Left kidney (tissue), 2 donors: ENCODE data around the gene MAP1LC3B. TPM values are rescaled to one million over a fixed set of nuclear protein-coding genes. Genes with fewer than 3 reads are reported as not detected.
"Not testable (repeated sequence)": the region's sequence is repeated elsewhere in the genome, so short reads cannot be mapped to it uniquely, and the experiment has no call there.

Experiments used
- DNase-seq: peaks from one replicate; pipeline ENCODE4 v3.0.0-alpha.2; 2013
- polyA plus RNA-seq: library from polyadenylated mRNA; unstranded; fragments of 120-200 nt; gene quantifications from one replicate; pipeline ENCODE4 v1.2.1, GENCODE V29; 2013; ENCODE audit not compliant: insufficient read length

MAP1LC3B gene
- polyA plus RNA-seq, 1 donor: 66.4 TPM

GRCh38 chr16:87379312-87379752, 12.8 kb upstream of the MAP1LC3B start:
- not testable (repeated sequence) for DNase-seq

DNA sequence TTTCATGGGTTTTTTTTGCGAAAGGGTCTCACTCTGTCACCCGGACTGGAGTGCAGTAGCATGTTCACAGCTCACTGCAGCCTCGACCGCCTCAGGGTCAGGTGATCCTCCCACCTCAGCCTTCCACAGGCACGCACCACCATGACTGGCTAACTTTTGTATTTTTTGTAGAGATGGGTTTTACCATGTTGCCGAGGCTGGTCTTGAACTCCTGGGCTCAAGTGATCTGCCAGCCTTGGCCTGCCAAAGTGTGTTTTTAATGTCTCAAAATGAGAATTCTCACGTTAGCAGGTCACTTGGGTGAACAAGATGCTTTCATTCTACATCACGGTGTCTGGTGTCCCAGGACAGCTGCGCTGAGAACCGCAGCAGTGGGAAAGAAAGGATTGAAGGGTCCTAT, 11.7 kb upstream of the MAP1LC3B start:
- DNase-seq: no peak

DNA sequence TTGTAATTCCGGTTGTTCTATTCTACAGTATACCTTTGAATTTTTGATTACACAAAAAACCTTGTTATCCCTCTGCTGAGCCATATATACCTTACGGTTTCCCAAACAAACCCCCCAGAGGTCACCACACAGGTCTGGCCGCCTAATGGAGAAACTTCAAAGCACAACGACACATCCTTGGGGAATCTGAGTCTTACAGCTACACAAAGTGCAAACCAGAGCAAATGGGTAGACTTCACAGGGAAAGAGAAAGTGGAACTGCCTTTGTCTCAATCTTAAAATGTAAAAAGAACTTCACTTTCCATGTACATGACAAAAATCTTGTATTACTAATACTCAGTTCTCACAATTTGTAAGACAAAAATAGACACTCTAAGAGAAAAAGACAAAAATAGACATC, 11.3 kb upstream of the MAP1LC3B start:
- no peak for DNase-seq

DNA sequence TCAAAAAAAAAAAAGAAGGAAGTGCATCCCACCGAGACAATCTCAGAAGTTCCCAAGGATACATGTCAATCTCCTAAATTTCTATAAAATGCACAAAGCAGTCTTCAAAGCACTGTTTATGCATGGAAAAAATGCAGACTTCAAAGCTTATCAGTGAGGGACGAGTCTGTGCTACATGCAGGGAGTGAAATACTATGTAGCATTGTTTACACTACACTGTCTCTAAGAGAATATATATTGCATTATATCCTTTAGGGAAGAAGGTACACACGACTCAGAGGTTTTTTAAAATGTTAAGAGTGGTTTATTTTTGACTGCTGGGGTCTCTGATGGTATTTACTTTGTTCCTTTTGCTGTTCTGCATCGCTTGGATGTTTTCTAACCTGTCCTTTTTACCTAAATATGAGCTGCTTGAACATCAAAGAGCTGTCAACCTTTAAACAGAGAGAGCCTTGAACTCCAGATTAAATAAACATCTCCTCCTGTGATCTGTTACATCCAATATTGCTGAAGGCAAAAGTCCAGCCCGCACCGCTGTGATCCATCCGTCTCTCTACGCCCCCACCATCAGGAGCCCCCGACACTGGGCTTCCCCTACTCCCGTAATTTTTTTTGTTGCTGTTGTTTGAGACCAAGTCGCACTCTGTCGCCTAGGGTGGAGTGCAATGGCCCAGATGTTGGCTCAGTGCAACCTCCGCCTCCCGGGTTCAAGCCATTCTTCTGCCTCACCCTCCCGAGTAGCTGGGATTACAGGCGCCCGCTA, 9.9 kb upstream of the MAP1LC3B start:
- no peak for DNase-seq

DNA sequence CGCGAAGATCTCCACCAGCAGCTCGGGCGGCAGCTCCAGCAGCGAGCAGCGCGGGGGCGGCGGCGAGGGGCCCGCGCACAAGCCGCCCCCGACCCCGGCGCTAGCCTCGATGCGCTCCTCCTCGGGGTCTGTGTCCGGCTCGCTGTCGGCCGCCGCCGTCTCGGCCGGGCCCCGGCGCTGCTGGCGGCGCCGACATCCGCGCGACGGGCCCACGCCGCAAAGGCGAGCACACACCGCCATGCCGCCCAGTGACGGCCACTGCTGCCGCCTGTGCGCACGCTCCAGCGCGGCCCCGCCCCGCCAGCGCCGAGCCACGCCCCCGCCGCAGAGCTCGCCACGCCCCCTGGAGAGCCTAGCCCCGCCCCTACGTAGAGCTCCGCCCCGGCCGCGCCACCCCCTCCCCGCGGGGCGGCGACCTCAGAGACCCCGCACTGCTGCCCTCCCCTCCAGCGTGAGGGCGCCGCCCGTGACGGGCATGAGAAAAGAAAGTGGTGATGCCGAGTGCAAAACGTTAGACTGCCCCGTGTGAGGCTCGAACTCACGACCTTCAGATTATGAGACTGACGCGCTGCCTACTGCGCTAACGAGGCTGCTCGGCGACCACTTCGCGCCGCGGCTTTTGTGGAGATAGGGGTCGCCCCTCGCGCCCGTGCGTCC, 8.5 kb upstream of the MAP1LC3B start, which contains the start of gene FBXO31:
FBXO31 (minus strand) TSS at position 272 of the 657 bp plus-strand sequence; CDS start at position 240, 32 bp downstream.
- peak; percentile 87 for DNase-seq

DNA sequence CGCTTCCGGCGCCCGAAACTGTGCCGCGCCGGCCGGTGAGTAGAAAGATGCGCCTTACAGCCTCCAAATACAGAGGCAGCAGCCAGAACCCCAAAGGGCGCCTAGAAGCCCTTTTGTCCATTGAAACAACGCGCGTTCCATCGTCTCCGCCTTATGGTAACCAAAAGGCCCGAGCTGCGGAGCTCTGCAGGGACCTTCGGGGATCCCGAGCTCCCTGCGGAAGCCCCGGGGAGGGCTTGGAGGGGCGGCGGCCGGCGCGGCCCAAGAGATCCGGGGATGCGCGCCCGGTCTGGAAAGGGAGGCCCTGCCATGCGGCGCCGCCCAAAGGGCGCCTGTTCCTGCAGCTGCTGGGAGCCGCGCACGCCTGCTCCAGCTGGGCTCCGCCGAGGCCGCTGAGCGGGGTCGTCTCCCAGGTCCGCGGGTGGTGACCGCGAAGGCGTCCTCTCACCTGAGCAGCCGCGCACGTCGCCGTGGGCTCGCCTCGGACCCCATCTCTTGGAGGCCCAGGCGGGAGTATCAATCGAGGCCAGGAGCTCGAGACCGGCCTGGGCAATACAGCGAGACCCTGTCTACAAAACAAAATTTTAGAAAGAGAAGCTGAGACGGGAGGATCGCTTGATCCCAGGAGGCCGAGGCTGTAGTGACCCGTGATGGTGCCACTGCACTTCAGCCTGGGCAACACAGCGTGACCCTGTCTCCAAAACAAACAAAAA, 7.8 kb upstream of the MAP1LC3B start:
- no peak for DNase-seq

- not testable (repeated sequence) for DNase-seq
Measured at GRCh38 chr16:87384875-87385167, 7.3 kb upstream of the MAP1LC3B start.

DNA sequence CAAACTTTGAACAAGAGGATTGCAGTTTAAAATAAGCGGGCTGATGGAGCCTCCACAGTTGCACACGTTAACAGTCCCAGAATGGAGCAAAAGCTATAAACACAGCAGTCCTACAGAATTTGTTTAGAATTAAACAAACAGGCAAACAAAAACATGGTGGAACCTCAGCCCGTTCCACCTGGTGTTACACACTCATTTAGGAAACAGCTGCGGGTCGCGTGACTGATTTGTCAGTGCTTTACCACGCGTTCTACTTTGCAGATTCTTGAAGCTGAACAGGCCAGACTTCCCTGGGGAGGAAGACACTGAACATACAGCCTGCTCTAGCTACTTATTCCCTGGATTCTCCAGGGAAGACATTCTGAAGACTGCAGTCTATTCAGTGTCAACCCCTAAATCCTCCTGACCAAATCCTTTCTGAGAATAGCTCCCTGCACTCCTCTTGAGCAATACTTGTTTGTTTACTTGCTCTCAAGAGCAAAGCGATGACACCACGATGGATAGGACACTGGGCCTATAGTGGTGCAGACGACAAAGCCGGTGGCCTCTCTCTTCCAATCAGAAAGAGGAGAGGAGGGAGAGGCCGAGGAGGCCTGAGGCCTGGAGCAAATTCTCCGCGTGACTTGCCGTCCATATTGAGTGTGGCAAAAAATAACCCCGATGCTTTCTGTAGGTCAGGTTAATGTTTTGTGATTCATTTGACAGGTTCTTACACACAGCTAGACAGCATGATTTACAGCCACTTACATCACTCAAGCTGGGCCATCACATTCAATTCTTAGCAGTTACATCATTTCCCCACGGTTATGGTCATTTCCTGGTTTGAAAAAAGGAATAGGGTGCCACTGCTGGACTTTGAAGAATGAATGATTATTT, 4.0 kb upstream of the MAP1LC3B start:
- DNase-seq: peak; percentile 96

DNA sequence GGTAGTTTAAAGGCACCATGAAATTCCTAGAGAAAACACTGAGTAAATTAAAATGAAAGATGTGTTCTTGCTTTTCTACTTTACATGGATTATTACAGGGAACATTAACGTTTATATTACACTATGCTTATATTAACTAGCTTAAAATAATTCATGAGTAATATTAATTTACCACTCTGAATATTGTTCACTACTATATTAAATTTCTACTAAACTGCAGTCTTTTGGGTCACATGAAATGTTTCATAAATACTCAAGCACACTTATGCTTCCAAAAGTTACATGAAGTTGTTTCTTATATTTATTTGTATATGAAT, 3.4 kb upstream of the MAP1LC3B start:
- no peak for DNase-seq

- DNase-seq: no peak
Measured at GRCh38 chr16:87389245-87389644, 2.9 kb upstream of the MAP1LC3B start.

DNA sequence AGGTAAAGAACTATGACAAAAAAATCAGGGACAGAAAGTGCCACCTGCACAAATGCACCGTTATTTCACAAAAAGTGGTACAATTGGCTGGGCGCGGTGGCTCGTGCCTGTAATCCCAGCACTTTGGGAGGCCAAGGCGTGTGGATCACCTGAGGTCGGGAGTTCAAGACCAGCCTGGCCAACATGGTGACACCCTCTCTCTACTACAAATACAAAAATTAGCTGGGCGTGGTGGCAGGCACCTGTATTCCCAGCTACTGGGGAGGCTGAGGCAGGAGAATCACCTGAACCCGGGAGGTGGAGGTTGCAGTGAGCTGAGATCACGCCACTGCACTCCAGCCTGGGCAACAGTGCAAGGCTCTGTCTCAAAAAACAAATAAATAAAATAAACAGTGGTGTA, 2.2 kb upstream of the MAP1LC3B start:
- DNase-seq: not testable (repeated sequence)

- DNase-seq: no peak
Measured at GRCh38 chr16:87390641-87391323, 1.4 kb upstream of the MAP1LC3B start.

- no peak for DNase-seq
Measured at GRCh38 chr16:87391324-87391949, 699 bp upstream of the MAP1LC3B start.

- no peak for DNase-seq
Measured at GRCh38 chr16:87392821-87393679, 914 bp downstream of the MAP1LC3B start.

DNA sequence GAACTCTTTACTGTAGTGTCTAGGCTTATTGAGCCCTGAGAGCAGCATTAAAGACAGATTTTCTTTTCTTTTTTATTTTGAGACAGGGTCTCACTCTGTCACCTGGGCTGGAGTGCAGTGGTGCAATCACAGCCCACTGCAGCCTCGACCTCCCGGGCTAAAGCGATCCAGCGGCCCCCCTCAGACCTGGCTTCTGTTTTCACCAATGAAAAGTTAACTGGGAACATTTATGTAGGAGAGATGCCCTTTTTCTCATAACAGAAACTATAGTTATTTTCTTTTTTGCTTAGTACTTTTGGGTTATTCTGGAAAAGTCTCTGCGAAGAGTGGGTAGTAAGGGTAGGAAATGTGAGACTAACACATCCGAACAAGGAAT, 1.5 kb downstream of the MAP1LC3B start:
- DNase-seq: no peak

DNA sequence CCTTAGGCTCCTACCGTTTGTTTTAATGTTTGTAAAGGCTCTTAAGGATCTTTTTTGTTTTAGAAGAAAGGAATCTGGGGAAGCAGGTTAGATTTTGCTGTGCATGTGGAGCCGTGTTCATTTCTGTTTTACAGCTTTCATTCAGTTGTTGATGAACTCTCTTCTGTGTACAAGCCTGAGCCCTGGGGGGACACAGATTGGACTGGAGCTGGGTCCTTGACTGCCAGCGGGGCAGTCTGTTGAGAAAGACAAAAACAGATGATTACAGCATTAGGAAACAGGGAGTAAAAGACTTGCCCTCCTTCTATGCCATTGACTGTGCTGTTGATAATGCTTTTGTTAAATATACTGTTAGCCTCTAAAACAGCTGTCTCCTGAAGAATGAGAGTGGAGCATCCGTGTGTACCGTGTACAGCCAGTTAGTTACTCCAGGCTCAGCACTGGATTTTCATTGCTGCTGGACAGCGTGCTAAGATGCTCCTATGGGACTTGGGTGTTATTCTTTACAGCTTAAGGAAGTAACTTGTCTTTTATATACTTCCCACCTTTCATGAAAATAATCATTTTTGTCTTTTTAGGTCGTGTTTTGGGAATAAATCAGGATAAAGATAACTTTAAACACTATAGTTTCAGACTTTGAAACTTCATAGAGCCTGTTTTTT, 3.2 kb downstream of the MAP1LC3B start:
- no peak for DNase-seq

DNA sequence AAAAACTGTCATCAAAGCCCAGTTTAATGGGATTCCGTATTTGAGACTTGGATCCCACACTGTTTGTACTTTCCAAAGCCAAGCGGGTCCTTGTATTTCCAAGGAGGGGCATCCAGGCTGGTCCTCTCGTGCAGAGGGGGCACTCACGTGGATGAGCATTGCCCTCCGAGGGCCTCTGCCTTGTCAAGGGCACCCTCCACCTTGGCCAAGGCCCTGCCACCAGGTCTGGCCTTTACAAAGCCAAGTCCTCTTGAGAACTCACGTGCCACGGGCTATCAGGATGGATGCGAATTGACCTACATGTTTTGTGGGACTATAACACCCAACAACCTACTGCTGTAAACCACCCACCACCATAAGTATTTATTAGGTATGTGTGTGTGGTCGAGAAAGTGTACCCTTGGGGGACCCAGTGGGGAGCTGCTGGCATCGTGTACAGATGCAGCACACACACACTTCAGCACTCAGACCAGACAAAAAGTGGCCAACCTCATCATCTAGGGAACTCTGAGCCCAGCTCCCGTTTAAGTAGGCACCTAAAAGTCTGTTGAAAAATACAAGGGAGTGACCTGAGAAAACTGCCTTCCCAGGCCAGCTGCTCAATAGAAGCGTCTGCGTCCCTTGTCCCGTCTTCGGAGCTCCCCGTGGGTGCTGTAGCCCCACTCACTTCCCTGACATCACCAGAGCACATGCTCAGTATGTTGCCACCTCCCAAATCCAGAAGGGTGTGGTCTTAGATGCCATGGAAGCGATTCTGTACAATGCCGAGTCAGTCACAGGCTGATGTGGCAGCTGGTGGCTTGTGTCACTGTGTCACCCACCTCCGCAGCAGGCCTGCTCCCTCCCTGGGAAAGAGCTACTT, 12.9 kb downstream of the MAP1LC3B start:
- no peak for DNase-seq

DNA sequence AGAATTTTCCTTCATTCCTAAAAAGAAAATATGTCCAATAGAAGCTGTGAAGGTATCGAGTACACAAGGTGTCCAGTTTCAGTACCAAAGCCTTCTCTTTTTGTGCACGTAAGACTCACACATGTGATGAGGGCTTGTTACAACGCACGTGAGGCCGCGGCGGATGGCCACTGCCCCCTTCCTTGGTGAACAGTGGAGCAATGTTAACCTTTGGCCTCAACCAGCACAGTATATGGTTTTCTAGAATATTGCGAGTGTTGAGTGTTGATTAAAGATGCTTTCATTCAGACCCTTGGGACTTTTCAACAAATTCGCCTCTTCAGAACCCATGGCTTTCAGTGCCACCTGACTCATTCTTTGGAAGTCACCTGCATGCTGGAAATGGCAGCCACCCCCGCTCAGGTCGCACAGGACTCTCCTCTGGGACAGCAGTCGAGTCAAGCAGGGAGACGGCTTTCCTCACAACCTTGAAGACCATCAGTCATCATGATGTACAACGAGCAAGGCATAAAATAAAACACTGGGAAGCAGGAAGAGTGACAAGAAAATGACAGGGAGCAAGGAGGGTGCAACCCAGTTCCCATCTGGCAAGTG, 14.5 kb downstream of the MAP1LC3B start:
- no peak for DNase-seq
